BE2C (cell line): ENCODE data around the gene UBXN2A.

Source experiments
- DNase-seq: peaks from one replicate; pipeline ENCODE4 v3.0.0-alpha.2; 2020
- H3K27me3 ChIP-seq: fragments of 250-450 bp; sonication (Bioruptor Pico); 2 replicates; pipeline ENCODE4 v1.5.1; 2020; ENCODE audit warnings: mild to moderate bottlenecking
- H3K36me3 ChIP-seq: fragments of 250-450 bp; sonication (Bioruptor Pico); 2 replicates; pipeline ENCODE4 v1.5.1; 2020; ENCODE audit warnings: mild to moderate bottlenecking
- H3K4me1 ChIP-seq: fragments of 250-450 bp; sonication (Bioruptor Pico); 2 replicates; pipeline ENCODE4 v1.5.1; 2020
- H3K4me3 ChIP-seq: 2 replicates; pipeline ENCODE4 v1.5.1; 2011; ENCODE audit warnings: low read depth, low read length
- H3K9me3 ChIP-seq: fragments of 250-450 bp; sonication (Bioruptor Pico); 2 replicates; pipeline ENCODE4 v1.5.1; 2020
- CTCF ChIP-seq: IDR thresholded peaks from 2 replicates; pipeline ENCODE4 v1.5.1; 2012; ENCODE audit warnings: mild to moderate bottlenecking, low read depth, low read length

UBXN2A gene

GRCh38 chr2:23967846-23968245, 27.6 kb downstream of the UBXN2A start:
- Histone ChIP-seq H3K9me3 (no peaks in the 10 kb centered on the region), H3K4me1 (no peaks in the 10 kb centered on the region), H3K4me3 (no peak overlapping the region), H3K27me3 (no peaks in the 10 kb centered on the region), H3K36me3 (no peaks in the 10 kb centered on the region; the same call in none of the 2 replicates)
- DNase-seq, result no peak
- TF ChIP-seq CTCF, result no peak

- no peak for DNase-seq
- H3K9me3 ChIP-seq, result no peaks in the 10 kb centered on the region
- H3K4me1 ChIP-seq, result no peaks in the 10 kb centered on the region
- no peaks in the 10 kb centered on the region for H3K27me3 ChIP-seq
- no peak overlapping the region for H3K4me3 ChIP-seq
- TF ChIP-seq CTCF, result no peak
- peaks cover 17% of the 10 kb centered on the region for H3K36me3 ChIP-seq
These were observed 36.6 kb downstream of the UBXN2A start for GRCh38 chr2:23976883-23977282.

GRCh38 chr2:23988371-23988770, 48.1 kb downstream of the UBXN2A start:
- no peak overlapping the region for H3K4me3 ChIP-seq
- no peaks in the 10 kb centered on the region for H3K27me3 ChIP-seq
- peak; percentile 20; the same call in 1 of the 2 replicates for TF ChIP-seq CTCF
- H3K36me3 ChIP-seq, result no peaks in the 10 kb centered on the region; the same call in none of the 2 replicates
- no peak for DNase-seq
- no peaks in the 10 kb centered on the region for H3K4me1 ChIP-seq
- no peaks in the 10 kb centered on the region for H3K9me3 ChIP-seq

GRCh38 chr2:23992931-23993330, 52.7 kb downstream of the UBXN2A start:
- Histone ChIP-seq H3K4me3 (no peak overlapping the region), H3K36me3 (no peaks in the 10 kb centered on the region; the same call in none of the 2 replicates), H3K9me3 (no peaks in the 10 kb centered on the region), H3K4me1 (no peaks in the 10 kb centered on the region), H3K27me3 (no peaks in the 10 kb centered on the region)
- DNase-seq, result no peak
- no peak for TF ChIP-seq CTCF

GRCh38 chr2:23993736-23994269, 53.5 kb downstream of the UBXN2A start:
- Histone ChIP-seq H3K36me3 (no peaks in the 10 kb centered on the region; the same call in 1 of the 2 replicates), H3K4me1 (no peaks in the 10 kb centered on the region), H3K27me3 (no peaks in the 10 kb centered on the region), H3K4me3 (no peak overlapping the region), H3K9me3 (no peaks in the 10 kb centered on the region)
- no peak for TF ChIP-seq CTCF
- DNase-seq, result no peak

- Histone ChIP-seq H3K4me1 (no peaks in the 10 kb centered on the region), H3K36me3 (no peaks in the 10 kb centered on the region; the same call in 1 of the 2 replicates), H3K27me3 (no peaks in the 10 kb centered on the region), H3K9me3 (no peaks in the 10 kb centered on the region), H3K4me3 (no peak overlapping the region)
- no peak for TF ChIP-seq CTCF
- DNase-seq, result no peak
These were observed 54.3 kb downstream of the UBXN2A start for GRCh38 chr2:23994567-23994966.
